Activated B cell treated with CpG ODN at 0.5 μM for 24 hours (primary cell): ENCODE data around the gene OR5K3. TPM values are rescaled to one million over a fixed set of nuclear protein-coding genes. Genes with fewer than 3 reads are reported as not detected.

Source experiments
- ATAC-seq: fragments of 200-7000 bp; cut with Tn5 transposase; one replicate; pipeline ENCODE4 v1.10.0; 2021; ENCODE audit warnings: low read depth, mild to moderate bottlenecking, moderate library complexity
- CTCF ChIA-PET: fragments of 350-600 bp; sonication (Branson Sonifier 250); formaldehyde crosslinking; loops from one replicate; lab custom pipeline; 2021; ENCODE audit warnings: antibody characterized with exemption; lab: Charles Lee
- POLR2A ChIA-PET: fragments of 350-600 bp; sonication (Branson Sonifier 250); formaldehyde crosslinking; loops from one replicate; lab custom pipeline; 2021; ENCODE audit warnings: antibody characterized with exemption; lab: Charles Lee
- DNase-seq: peaks from one replicate; pipeline ENCODE4 v3.0.0; 2022
- H3K27ac Mint-ChIP-seq: one replicate; pipeline ENCODE4 v1.8.0; 2020; ENCODE audit warnings: mixed read lengths
- H3K27me3 Mint-ChIP-seq: one replicate; pipeline ENCODE4 v1.8.0; 2021; ENCODE audit warnings: mixed read lengths
- H3K36me3 Mint-ChIP-seq: one replicate; pipeline ENCODE4 v1.8.0; 2021; ENCODE audit warnings: low read depth, mixed read lengths
- H3K4me1 Mint-ChIP-seq: one replicate; pipeline ENCODE4 v1.8.0; 2021; ENCODE audit warnings: mixed read lengths
- H3K4me3 Mint-ChIP-seq: one replicate; pipeline ENCODE4 v1.8.0; 2020; ENCODE audit warnings: mild to moderate bottlenecking, mixed read lengths
- H3K9me3 Mint-ChIP-seq: one replicate; pipeline ENCODE4 v1.8.0; 2020; ENCODE audit warnings: mixed read lengths
- intact Hi-C: fragments of 100-400 bp; cut with micrococcal nuclease; formaldehyde crosslinking; loops from one replicate; pipeline ENCODE4 v1.15.1; 2024
- total RNA-seq: library from RNA; stranded (reverse); gene quantifications from 2 replicates; pipeline ENCODE4 v1.2.3, GENCODE V29; 2022
- TF ChIP-seq, protein P1 (sequence below): fragments of 200-600 bp; IDR thresholded peaks from one replicate; pipeline ENCODE4 v1.8.0; 2022; ENCODE audit warnings: antibody characterized with exemption, mild to moderate bottlenecking

The OR5K3 gene, protein sequence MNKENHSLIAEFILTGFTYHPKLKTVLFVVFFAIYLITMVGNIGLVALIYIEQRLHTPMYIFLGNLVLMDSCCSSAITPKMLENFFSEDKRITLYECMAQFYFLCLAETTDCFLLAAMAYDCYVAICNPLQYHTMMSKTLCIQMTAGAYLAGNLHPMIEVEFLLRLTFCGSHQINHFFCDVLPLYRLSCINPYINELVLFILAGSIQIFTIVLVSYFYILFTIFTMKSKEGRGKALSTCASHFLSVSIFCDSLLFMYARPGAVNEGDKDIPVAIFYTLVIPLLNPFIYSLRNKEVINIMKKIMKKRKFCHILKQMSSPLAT
- not detected in 2 replicates for total RNA-seq

DNA sequence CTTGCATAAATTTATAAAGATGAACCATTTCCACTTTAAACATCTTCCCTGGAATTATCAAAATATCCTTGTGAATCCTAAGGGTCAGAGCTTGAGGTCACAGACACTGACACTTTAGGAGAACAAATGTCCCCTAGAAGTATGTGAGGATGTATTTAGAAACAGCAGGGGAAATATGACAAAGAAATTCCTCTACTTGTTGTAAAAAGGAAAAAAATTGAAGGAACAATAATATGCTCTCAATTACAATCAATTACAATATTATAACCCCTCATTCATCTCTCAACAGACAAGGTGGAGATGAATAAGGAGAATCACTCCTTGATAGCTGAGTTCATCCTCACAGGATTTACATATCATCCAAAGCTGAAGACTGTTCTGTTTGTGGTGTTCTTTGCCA is at the start of gene OR5K3:
OR5K3 (plus strand) TSS at position 301 of the 400 bp plus-strand sequence; CDS start at position 301, 0 bp downstream.
- no peaks in the 10 kb centered on the region for H3K4me1 Mint-ChIP-seq
- ATAC-seq (no peak), DNase-seq (no peak)
- intact Hi-C loops, result no loop called here
- H3K36me3 Mint-ChIP-seq, result no peaks in the 10 kb centered on the region
- no peaks in the 10 kb centered on the region for H3K9me3 Mint-ChIP-seq
- ChIA-PET CTCF (no interaction called here), POLR2A (no interaction called here)
- H3K27me3 Mint-ChIP-seq, result peaks cover 6% of the 10 kb centered on the region
- no peak within 1 kb of the TSS for H3K4me3 Mint-ChIP-seq
- H3K27ac Mint-ChIP-seq, result no peak within 1 kb of the TSS
- TF ChIP-seq, protein P1, sequence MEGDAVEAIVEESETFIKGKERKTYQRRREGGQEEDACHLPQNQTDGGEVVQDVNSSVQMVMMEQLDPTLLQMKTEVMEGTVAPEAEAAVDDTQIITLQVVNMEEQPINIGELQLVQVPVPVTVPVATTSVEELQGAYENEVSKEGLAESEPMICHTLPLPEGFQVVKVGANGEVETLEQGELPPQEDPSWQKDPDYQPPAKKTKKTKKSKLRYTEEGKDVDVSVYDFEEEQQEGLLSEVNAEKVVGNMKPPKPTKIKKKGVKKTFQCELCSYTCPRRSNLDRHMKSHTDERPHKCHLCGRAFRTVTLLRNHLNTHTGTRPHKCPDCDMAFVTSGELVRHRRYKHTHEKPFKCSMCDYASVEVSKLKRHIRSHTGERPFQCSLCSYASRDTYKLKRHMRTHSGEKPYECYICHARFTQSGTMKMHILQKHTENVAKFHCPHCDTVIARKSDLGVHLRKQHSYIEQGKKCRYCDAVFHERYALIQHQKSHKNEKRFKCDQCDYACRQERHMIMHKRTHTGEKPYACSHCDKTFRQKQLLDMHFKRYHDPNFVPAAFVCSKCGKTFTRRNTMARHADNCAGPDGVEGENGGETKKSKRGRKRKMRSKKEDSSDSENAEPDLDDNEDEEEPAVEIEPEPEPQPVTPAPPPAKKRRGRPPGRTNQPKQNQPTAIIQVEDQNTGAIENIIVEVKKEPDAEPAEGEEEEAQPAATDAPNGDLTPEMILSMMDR, result no peak

DNA sequence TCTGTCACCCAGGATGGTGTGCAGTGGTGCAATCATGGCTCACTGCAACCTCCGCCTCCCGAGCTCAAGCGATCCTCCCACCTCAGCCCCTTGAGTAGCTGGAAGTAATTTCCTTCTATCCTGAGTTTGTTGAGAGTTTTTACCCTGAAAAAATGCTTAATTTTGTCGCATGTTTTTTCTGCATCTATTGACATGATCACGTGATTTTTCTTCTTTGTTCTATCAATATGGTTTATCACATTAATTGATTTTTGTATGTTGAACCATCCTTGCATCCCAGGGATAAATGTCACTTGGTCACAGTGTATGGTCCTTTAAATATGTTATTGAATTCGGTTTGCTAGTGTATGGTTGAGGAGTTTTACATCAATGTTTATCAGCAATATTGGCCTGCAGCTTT is 48.7 kb upstream of the OR5K3 start:
- DNase-seq (no peak), ATAC-seq (no peak)
- Mint-ChIP-seq H3K9me3 (no peaks in the 10 kb centered on the region), H3K4me1 (no peaks in the 10 kb centered on the region), H3K27me3 (peaks cover 6% of the 10 kb centered on the region), H3K36me3 (no peaks in the 10 kb centered on the region), H3K4me3 (no peak overlapping the region), H3K27ac (no peak overlapping the region)
- ChIA-PET CTCF (no interaction called here), POLR2A (no interaction called here)
- TF ChIP-seq, protein P1, result no peak
- intact Hi-C loops, result no loop called here

DNA sequence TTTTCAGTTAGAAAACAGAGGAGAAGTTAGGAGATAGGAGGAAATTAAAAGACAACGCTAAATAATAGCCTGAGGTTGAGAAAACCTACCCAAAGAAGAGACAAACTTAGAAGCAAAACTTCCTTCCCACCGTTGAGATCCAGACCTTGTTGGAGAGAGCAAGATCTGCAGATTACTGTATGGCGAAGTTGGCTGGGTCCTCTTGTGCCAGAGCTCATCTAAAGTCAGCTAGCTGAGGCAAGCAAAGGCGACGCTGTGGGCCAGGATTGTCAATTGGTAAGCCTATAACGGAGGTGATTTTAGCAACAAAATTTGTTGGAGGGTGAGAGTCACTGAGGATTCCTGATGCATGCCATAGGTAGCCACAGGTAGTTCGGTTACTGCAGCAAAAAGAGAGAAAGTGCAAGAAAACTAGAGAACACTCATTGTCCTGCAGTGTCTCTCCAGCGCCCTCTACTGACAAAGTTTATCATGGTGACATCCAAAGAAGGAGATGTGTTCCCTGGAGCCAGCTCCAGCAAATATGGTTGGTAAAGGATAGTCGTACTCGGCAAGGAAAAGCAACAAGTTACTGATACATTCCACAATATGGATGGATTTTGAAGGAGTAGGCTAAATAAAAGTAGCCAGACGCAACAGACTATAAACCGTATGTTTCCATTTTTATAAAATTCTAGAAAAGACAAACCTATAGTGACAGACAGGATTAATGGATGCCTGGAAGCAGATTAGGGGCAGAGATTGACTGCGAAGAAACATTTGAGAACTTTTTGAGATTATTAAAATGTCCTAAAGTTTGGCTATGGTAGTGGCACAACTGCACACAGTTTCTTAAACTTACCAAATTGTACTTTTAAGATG is 46.6 kb upstream of the OR5K3 start:
- H3K36me3 Mint-ChIP-seq, result no peaks in the 10 kb centered on the region
- intact Hi-C loops, result no loop called here
- no peak for ATAC-seq

DNA sequence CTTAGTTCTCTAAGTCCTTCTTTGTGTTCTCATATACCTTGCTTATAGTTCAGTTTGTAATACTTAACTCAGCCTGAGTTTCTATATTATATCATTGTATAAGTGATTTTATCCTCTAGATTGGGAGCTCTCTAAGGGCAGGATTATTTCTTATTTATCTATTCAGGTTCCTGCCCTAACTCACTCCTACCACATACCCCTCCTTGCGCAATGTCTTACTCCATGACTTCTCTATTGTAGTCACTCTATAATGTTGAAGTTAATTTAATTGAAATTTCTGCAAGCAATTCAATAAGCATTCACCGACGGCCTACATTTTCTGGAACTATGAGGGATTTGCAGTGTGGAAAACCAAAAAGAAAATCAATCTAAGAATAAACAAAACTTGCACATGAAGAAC is 40.4 kb upstream of the OR5K3 start:
- ChIA-PET CTCF (no interaction called here), POLR2A (no interaction called here)
- Mint-ChIP-seq H3K27me3 (peaks cover 6% of the 10 kb centered on the region), H3K4me1 (no peaks in the 10 kb centered on the region), H3K9me3 (peaks cover 2% of the 10 kb centered on the region), H3K36me3 (no peaks in the 10 kb centered on the region), H3K27ac (no peak overlapping the region), H3K4me3 (no peak overlapping the region)
- intact Hi-C loops, result loop anchor here (10.0 kb wide), 1 partner anchor 135 kb away; no protein-coding TSS in a partner anchor
- ATAC-seq, result no peak
- no peak for DNase-seq
- TF ChIP-seq, protein P1, result no peak

More for the DNA sequence above, 46.6 kb upstream of the OR5K3 start:
- Mint-ChIP-seq H3K9me3 (peaks cover 2% of the 10 kb centered on the region), H3K4me1 (no peaks in the 10 kb centered on the region), H3K4me3 (no peak overlapping the region), H3K27ac (no peak overlapping the region), H3K27me3 (peaks cover 8% of the 10 kb centered on the region)
- POLR2A ChIA-PET, result no interaction called here
- CTCF ChIA-PET, result no interaction called here
- no peak for DNase-seq
- TF ChIP-seq, protein P1, result no peak

DNA sequence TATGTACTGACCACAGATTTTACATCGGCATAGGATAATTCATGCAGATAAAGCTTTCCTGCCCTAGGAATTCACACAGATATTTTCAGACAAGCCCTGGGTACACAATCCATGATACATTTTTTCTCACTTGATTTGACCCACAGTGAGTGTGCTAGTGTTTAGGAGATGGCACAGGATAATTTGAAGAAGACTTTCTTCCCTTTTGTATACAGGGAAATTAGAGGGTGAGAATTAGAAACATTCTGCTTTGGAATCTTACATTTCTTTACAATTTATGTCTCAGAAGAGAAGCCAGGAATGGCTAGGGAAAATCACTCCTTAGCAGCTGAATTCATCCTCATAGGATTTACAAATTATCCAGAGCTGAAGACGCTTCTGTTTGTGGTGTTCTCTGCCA is 36.9 kb upstream of the OR5K3 start, which contains the start of gene OR5K4:
OR5K4 (plus strand) TSS at position 301 of the 400 bp plus-strand sequence; CDS start at position 301, 0 bp downstream.
- Mint-ChIP-seq H3K36me3 (no peaks in the 10 kb centered on the region), H3K4me1 (no peaks in the 10 kb centered on the region), H3K4me3 (no peak within 1 kb of the TSS), H3K27me3 (peaks cover 1% of the 10 kb centered on the region), H3K9me3 (peaks cover 4% of the 10 kb centered on the region), H3K27ac (no peak within 1 kb of the TSS)
- ATAC-seq (no peak), DNase-seq (no peak)
- POLR2A ChIA-PET, result no interaction called here
- TF ChIP-seq, protein P1, result no peak
- CTCF ChIA-PET, result no interaction called here
- intact Hi-C loops, result loop anchor here (10.0 kb wide), 1 partner anchor 131 kb away; no protein-coding TSS in a partner anchor
